NCI-H187 treated with DMSO at 0.1 percent for 48 hours (cell line): ENCODE results near the gene CHST15.

Source experiments
- DNase-seq: peaks from one replicate; lab custom pipeline; 2025; lab: John Stamatoyannopoulos, UW

The CHST15 gene

DNA sequence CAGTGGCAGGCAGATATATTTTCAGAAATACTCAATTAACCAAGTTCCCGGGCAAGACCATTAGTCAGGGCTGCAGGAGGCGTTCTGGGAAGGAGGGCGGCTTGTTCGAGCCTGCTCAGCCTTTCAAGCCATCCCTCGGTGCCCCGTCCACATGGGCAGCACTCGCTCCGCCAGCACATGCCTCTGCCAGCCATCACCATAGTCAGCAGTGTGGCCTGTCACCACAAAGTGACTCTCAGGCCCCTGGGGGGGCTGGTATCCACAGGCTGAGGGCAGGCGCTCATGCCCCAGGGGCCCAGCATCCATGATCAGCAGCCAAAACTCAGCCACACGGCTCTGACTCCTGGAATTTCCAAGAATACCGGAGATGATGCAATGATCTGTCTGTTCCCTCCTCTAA lies 81.9 kb downstream of the CHST15 start:
- no peak for DNase-seq

DNA sequence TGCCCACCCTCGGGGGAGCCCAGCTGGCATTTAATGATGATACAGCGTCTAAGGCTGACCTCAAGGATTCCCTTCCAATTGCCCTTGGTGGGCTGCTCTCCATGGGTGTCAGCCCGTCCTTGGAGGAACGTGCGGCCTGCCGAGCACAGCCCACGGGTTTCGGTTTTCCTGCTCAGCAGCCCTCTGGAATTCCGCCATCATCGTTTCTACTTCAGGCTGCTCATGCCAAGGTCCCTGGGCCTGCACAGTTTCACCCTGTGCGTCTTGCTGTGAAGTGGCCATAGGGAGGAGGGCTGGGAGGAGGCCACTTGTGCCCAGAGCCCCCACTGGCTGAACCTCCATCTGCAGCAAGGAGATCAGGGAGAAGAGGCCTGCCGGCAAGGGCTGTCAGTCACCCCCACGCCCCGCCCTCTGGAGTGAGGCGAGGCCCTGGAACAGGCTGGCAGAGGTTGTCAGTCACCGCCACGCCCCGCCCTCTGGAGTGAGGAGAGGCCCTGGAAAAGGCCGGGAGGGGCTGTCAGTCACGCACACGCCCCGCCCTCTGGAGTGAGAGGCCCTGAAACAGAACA lies 82.8 kb downstream of the CHST15 start:
- no peak for DNase-seq

DNA sequence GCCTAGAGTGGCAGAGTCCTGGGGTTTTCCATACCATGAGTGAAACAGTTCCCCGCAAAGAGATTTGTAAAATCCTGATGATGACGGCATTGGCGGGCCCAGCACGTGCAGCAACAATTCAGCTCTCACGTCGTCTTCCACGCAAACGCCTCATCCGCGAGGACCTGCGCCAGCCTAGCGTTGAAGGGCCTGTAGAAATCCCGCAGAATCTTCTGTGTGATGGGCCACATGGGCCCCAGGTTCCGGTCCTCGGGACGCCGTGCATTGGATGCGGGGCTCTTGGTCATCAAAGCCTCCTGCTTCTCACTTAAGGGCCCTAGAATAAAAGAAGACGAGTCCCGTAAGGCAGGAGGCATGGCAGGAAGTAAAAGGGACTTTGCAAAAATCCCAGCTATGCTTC lies 83.4 kb downstream of the CHST15 start:
- no peak for DNase-seq

DNA sequence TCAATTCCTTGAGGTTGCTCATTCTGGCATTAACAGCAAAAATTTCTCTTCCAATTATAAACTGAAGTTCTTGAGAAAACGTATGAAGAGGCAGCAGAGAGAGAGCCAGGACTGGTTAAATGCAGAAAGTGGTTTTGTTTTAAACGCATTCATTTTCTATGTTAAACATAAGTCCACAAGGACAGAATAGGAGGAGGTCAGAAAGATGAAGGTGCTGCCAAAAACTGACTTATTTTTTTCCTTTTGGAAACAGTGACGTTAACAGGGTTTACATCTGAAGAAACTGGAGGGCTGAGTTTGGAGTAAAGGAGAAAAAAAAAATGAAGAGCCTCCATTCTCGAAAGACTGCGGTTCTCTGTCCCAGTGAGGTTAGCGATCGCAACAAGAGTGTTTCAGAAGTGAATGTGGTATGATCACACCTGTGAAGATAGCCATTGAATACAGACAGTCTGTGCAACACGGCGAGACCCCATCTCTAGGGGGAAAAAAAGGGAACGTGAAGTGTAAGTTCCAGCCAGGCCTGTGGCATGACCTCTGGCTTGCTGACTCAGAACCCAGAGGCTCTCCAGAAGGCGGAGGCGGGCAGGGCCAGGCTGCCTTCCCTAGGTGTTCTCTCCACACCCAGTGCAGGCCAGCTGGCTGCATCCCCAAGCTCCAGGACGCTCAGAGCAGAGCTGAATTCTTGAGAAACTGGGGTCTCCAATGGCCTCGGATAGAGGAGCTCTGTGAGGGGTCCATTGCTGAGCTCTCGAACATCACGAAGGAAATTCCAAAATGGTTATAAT lies 84.0 kb downstream of the CHST15 start:
- DNase-seq, result no peak

DNA sequence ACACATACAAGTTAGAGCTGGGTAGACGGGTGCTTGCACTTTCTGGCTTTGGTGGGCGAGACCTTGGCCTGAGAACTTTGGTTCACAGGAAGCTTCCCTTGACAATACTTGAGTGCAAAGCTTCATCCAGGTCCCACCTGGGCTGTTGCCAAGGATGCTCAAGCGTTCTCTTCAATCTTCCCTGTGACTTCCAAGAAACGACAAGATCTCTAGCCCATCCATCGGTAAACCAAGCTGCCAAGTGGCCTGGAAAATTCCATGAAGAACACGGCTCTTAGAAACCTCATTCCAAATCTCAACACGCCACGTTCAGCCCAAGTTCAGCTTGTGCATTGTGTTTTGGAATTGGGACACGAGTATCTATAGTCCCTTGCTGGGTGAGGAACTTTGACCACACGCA lies 84.7 kb downstream of the CHST15 start:
- no peak for DNase-seq

DNA sequence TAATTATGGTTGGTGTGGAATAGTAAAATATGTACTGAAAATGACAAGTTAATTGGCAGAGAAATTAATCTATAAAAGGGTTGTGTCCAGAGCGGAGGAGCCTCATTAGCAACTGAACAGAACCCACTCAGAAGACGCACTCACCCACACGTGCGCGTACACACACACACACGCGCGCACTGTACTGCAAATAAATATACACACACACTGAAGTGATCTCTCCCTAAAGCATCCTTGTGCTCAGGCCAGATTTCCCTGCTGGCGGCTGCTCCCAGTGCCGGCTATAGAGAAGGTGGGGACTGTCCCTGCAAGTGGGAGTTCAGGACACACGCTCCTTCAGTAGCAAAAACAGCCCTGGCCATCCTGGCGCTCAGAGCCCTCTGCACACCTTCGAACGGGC lies 85.2 kb downstream of the CHST15 start:
- no peak for DNase-seq

DNA sequence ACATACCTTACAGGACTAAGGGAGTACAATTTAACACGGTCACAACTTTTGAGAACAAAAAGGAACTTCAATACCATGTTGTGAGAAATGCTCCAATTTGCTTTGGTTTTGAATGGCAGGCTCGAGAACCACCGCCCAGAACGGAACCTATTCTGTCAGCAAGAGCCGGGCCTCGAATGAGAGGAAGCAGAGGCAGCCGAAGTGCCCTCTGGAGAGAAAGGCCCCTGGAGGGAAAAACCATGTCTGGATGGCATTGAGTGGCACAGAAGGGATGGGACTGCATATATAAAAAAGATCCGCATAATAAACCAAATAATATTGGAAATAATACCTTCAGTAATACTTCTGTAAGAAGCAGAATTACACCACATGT lies 85.6 kb downstream of the CHST15 start:
- no peak for DNase-seq

DNA sequence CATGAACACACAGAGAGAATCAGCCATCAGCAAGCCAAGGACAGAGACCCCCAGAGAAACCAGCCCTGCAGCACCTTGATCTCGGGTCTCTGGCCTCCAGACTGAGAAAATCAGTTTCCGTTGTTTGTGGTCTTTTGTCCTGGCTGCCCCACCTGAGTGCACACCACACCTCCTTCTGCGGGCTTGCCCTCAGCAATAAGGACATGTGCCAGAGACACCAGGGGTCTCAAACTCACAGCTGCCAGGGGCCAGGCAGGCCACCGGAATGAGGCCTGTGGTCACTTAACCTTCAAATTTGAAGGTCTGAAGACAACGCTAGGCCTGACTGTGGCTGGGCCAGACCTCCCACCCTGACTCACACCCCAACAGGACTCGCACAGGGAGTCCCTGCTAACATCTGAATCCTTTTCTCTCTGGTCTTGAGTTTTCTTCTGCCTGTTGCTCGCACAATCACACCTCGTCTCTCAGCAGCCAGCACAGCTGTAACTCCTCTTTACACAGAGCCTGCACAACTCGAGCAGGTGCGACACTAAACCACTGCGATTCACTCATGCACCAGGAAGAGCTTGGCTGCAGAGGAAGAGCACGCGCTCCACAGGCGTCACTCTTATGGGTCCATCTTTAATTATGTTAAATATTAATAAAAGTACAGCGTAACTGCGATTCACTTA lies 86.2 kb downstream of the CHST15 start:
- no peak for DNase-seq

DNA sequence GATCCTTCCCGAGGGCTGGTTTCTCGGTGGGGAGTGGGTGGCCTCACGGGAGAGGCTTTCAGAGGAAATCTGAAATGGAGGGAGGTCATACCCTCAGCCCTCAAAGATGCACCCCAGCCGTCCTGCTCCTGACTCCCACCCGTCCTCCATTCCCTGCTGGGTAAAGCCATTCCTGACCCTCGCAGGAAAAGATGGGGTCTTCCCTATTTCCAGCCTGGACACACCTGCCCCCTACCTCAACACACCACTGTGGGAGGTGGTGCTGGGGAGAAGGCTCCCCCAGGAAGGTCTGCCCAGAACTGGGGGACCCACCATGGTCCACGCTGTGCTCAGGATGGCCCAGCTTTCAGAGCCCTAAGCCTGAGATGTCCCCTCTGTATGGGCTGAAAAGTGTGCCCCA lies 86.9 kb downstream of the CHST15 start:
- DNase-seq, result no peak

DNA sequence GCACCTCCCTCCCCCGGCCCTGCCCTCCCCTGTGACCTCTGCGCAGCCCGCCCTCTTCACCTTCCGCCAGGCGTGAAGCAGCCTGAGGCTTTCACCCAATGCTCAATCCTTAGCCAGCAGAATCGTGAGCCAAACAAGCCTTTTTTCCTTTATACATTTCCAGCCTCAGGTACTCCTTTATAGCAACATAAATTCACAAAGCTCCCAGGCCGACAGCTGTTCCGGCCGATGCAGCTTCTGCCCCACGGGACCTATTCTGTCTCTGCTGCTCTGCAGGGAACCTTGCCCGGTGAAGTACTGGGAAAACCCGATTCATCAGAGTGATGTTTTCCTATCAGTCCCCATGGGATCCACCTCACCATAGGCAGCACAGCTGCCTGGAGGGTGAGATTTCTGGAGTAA lies 87.4 kb downstream of the CHST15 start:
- DNase-seq, result peak; percentile 26

DNA sequence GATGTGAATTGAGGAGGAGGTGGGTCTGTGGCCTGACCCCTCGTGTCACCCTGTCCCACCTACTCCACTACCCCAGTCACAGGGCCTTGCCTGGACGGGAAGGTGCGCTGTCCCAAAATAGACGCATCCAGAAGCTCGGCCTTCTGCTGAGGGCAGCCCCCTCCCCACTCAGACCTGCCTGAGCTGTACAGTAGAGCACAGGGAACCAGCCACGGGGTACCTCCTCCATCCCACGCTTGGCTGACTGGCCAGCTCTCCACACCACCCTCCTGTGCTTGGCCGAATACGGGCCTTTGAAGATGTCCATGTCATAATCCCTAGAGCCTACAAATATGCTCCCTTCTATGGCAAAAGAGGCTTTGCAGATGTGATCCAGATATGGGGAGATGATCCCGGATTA lies 88.3 kb downstream of the CHST15 start:
- DNase-seq, result no peak

DNA sequence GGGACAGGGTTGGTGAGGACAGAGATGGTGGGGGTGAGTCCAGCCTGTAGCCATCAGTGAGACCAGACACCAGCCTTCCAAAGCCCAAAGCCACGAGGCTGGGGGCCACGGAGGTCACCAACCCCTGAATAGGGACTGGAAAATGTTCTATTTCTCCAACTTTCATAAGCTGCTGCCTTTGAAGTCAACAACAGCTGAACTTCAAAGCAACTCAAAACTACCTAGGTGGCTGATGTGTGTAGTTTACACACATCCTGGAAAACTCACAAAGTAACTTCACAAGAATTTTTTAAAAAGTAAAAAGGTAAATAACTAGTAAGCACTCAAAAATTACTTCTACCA lies 88.8 kb downstream of the CHST15 start:
- DNase-seq, result no peak

DNA sequence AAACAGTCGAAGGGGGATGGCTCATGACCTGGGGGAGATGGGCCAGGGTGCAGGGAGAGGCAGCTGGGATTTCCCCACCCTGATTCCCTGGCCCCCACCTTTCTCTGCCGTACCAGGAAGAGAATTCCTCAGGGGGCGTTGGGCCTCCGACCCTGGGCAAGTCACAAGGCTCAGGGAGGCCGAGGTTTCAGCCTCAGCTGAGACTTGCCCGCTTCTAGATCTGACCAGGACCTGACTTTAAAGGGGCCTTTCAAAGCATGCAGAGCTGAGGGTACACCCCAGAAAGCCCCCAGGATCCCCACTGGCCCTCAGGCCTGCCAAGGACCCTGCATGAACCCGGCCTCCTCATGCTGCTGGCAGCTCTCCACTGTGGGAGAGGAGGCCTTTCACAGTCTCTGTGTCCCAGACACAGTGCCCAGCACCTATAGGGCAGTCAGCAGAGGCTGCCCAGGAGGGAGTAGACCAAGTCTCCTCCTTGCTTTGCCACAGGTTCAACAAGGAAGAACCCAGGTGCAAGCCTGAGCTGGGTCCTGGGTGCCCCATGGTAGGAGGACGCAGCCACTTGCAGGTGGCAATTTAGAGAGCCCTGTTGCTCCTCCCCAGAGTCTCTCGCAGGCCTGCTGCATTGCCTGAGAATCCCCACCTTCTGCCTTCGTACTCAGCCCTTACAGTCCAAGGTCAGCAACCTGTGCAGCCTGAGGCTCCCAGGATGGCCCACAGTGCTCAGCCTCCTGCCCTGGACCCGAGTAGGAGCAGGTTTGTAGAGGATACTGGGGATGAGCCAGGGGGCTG lies 89.3 kb downstream of the CHST15 start:
- DNase-seq, result no peak

DNA sequence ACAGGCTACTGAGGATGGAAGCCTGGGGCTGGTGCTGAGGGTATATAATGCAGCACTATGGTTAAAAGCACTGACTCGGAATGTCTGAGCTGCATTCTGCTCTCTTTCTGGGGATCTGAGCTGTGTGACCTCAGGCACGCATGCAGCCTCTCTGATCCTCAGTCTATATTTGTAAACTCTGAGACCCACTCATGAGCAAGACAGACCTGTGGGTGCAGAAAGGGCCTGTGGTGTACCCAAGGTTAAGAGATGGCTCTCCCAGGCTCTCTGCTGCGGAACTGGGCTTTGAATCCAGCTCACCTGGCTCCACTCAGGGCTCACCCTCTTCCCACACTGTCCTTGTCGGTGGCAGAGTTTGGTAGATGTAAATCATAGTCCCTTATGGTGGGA lies 89.9 kb downstream of the CHST15 start:
- DNase-seq, result no peak

DNA sequence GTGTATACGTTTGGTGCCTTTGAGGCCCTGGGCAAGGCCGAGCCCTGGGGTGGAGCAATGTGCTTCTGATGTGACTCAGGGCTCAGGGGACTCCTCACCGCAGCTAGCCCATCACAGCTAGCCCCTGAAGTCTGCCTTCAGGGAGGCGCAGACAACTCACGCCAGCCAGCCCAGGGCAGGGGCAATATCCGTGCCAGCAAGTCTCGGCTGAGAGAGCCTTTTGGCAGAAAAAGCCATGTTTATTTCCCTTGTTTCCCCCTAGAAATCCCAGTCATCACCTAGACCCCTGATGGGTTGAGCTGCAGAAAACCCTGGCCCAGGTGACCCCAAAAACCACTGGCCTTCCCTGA lies 90.4 kb downstream of the CHST15 start:
- DNase-seq, result no peak

DNA sequence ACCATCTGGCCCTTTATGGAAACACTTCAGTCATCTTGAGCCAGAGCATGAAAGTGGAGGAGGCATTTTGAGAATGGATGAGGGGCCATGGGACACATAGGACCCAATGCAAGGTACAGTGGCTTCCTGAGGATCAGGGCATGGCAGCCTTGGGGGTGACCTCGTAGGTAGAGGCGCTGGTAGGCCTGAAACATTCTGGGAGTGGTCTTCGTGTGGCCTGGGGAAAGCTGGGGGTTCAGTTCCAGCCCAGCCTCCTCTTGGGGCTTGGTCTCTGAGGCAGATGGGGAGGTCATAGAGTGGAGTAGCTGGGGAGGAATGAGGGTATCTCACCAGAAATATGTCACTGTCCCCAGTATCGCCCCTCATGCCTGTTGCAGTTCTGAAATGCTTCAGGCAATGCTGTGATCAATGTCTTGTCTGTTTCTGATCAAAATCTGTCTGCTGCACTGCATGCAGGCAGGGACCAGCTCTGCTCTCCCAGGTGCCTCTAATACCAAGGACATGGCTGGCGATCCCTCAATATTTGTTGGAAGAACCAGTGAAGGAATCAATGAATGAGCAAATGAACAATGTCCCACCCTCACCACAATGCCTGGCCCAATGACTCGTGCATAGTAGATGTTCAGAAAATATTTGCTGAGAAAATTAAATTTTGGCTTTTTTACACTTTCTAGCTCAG lies 90.9 kb downstream of the CHST15 start:
- no peak for DNase-seq

DNA sequence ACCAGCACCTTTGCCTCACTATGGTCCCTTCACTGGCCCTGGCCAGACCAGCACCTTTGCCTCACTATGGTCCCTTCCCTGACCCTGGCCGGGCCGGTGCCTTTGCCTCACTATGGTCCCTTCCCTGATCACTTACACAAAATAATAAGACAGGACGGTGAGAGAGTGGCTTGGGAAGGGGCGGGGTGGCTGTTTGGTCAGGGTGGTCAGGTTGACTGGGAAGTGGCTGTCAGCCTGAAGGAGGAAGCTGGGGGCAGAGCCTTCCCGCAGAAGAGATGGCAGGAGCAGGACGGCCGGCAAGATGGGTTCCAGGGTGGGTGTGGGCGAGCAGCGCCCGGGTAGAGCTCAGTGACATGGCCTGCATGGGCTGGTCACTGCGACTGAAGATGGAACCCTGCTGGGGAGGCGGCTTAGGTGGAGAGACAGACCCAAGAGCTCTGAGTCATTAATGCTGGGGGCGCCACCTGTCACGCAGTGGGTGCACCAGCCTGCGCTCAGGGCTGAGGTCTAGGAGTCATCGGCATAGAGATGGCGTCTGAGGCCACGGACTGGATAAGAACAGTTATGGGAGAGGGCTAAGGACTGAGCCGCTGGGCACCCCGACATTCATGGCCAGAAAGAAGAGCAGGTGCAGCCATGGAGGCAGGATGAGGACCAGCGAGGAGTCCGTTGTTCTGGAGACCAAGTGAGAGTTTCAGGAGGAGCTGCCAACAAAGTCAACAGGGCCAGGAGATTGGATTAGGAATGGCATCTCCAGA lies 91.8 kb downstream of the CHST15 start:
- DNase-seq, result no peak

DNA sequence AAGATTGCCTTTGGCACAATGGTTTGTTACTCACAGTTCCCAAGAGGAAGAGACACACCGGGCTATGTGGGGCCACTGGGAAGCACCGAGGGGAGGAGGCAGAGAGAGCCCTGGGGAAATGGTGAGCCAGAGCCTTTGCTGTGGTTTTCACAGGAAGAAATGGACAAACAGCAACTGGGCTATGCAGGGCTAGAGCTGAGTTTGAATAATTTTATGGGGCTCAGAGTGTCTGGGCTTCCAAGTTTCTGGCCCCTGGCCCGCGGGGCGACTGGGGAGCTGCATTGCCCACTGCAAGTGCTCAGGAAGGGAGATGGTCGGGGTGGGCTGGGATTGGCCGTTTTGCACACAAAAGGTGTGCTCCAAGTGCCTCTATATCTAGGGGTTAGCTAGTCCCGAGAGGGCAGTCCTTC lies 92.6 kb downstream of the CHST15 start:
- no peak for DNase-seq

DNA sequence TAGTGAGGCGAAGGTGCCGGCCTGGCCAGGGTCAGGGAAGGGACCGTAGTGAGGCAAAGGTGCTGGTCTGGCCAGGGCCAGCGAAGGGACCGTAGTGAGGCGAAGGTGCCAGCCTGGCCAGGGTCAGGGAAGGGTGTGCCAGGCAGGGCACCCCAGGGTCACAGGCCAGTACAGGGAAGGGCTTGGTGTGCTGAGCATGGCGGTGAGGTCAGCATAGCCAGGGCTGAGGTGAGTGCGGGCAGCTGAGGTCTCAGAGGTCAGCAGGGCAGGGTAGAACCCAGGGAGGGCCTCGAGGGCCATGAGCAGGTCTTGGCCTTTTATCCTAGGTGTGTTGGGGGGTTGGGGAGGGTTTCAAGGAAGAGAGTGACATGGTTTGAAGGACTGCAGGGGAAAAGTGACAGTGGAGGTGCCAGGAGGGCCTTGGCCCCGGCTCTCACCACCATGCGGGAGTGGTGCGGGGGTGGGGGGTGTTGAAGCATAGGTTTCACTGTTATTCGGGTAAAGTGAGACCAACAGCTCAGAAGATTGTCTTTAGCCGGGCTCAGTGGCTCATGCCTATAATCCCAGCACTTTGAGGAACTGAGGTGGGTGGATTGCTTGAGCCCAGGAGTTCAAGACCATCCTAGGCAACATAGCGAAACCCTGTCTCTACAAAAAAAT lies 93.3 kb downstream of the CHST15 start:
- DNase-seq, result no peak

DNA sequence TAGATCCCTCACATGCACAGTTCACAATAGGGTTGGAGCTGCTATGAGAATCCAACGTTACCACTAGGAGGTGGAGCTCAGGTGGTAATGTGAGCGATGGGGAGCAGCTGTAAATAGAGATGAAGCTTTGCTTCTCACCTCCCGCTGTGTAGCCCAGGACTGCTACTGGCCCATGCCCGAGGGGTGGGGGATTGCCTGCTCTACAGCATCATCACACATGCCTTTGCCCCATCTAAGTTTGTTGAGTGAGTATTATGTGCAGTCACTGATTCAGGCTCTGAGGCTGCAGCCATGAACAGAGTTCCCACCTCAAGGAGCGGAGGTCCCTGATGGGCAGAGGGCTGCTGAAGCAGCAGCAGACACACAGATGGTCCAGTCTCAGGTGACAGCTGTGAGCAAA lies 94.1 kb downstream of the CHST15 start:
- DNase-seq, result no peak
